Osteocyte (in vitro differentiated cells): ENCODE measurements around the gene PRIMA1. TPM values are rescaled to one million over a fixed set of nuclear protein-coding genes. Genes with fewer than 3 reads are reported as not detected.
"Not testable (repeated sequence)": the region's sequence is repeated elsewhere in the genome, so short reads cannot be mapped to it uniquely, and the experiment has no call there.

Experiments used
- DNase-seq: peaks from one replicate; pipeline ENCODE4 v3.0.0; 2021; ENCODE audit warnings: mixed read lengths; ENCODE audit not compliant: unreplicated experiment; ENCODE audit errors: extremely low spot score
- H3K27ac Mint-ChIP-seq: one replicate; pipeline ENCODE4 v1.8.0; 2021; ENCODE audit warnings: mild to moderate bottlenecking, mixed read lengths; ENCODE audit not compliant: unreplicated experiment
- H3K27me3 Mint-ChIP-seq: one replicate; pipeline ENCODE4 v1.8.0; 2021; ENCODE audit warnings: mixed read lengths; ENCODE audit not compliant: unreplicated experiment
- H3K36me3 Mint-ChIP-seq: one replicate; pipeline ENCODE4 v1.8.0; 2021; ENCODE audit warnings: mixed read lengths; ENCODE audit not compliant: unreplicated experiment
- H3K4me1 Mint-ChIP-seq: one replicate; pipeline ENCODE4 v1.8.0; 2021; ENCODE audit warnings: mixed read lengths; ENCODE audit not compliant: unreplicated experiment
- H3K4me3 Mint-ChIP-seq: one replicate; pipeline ENCODE4 v1.8.0; 2021; ENCODE audit warnings: mild to moderate bottlenecking, moderate library complexity, mixed read lengths; ENCODE audit not compliant: unreplicated experiment
- H3K9me3 Mint-ChIP-seq: one replicate; pipeline ENCODE4 v1.8.0; 2021; ENCODE audit warnings: mixed read lengths; ENCODE audit not compliant: unreplicated experiment
- total RNA-seq: library from RNA; stranded (reverse); gene quantifications from 2 replicates; pipeline ENCODE4 v1.2.1, GENCODE V29; 2021
- TF ChIP-seq, protein P1 (sequence below): fragments of 200-600 bp; sonication (generic); IDR thresholded peaks from 2 replicates; pipeline ENCODE4 v1.5.0; 2021; ENCODE audit warnings: antibody characterized with exemption, mild to moderate bottlenecking, moderate library complexity

PRIMA1 gene
- total RNA-seq, 1 donor from 2014 or later: not detected

- peaks cover 39% of the 10 kb centered on the region for H3K9me3 Mint-ChIP-seq
- H3K36me3 Mint-ChIP-seq: no peaks in the 10 kb centered on the region
These were observed 30.6 kb upstream of the PRIMA1 start for GRCh38 chr14:93818857-93819256.

DNA sequence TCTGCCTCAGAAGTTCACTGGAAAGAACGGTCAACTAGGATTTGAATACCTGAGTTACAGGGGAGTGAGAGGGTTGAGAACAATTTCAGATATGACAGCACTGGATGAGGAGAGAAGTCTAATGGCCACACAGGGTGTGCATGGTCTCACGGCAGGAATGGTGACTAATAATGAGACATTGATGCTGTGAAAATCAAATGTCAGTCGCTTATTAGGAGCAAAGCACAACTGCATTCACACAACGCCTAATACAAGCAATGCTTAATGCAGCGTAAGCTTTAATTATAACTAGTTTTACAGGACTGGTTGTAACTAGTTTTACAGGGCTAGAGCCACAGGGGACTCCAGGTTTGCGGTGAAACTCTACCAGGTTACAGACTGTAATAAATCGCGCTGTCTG is 23.4 kb upstream of the PRIMA1 start:
- H3K9me3 Mint-ChIP-seq: peaks cover 51% of the 10 kb centered on the region

More at GRCh38 chr14:93818857-93819256, 30.6 kb upstream of the PRIMA1 start:
- no peaks in the 10 kb centered on the region for H3K4me1 Mint-ChIP-seq
- no peak for DNase-seq
- H3K27ac Mint-ChIP-seq: no peak overlapping the region
- no peak overlapping the region for H3K4me3 Mint-ChIP-seq
- TF ChIP-seq, protein P1, sequence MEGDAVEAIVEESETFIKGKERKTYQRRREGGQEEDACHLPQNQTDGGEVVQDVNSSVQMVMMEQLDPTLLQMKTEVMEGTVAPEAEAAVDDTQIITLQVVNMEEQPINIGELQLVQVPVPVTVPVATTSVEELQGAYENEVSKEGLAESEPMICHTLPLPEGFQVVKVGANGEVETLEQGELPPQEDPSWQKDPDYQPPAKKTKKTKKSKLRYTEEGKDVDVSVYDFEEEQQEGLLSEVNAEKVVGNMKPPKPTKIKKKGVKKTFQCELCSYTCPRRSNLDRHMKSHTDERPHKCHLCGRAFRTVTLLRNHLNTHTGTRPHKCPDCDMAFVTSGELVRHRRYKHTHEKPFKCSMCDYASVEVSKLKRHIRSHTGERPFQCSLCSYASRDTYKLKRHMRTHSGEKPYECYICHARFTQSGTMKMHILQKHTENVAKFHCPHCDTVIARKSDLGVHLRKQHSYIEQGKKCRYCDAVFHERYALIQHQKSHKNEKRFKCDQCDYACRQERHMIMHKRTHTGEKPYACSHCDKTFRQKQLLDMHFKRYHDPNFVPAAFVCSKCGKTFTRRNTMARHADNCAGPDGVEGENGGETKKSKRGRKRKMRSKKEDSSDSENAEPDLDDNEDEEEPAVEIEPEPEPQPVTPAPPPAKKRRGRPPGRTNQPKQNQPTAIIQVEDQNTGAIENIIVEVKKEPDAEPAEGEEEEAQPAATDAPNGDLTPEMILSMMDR: no peak
- no peaks in the 10 kb centered on the region for H3K27me3 Mint-ChIP-seq

DNA sequence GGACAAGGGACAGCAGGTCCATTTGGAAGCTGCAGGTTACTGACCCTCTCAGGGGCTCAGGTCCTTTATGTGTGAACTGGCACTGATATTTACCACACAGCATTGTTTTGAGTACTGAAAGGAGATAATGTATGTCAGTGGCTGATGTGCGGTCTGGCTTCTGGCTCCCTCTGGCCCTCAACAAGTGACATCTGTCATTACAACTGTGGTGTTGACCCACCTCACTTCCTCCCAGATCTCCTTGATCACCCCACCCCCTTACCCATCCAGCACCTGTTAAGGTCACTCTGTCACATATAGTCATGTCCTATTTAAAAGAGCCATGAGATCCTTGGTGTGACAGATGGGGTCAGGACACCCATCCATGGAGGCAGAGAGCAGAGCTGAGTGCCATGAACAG is 22.7 kb upstream of the PRIMA1 start:
- H3K9me3 Mint-ChIP-seq: peaks cover 46% of the 10 kb centered on the region
- TF ChIP-seq, protein P1: no peak
- H3K27ac Mint-ChIP-seq: no peak overlapping the region
- DNase-seq: no peak
- no peak overlapping the region for H3K4me3 Mint-ChIP-seq
- H3K27me3 Mint-ChIP-seq: no peaks in the 10 kb centered on the region
- no peaks in the 10 kb centered on the region for H3K4me1 Mint-ChIP-seq
- H3K36me3 Mint-ChIP-seq: no peaks in the 10 kb centered on the region

More for the DNA sequence above, 23.4 kb upstream of the PRIMA1 start:
- H3K27ac Mint-ChIP-seq: no peak overlapping the region
- H3K4me1 Mint-ChIP-seq: no peaks in the 10 kb centered on the region
- H3K36me3 Mint-ChIP-seq: no peaks in the 10 kb centered on the region
- no peak for DNase-seq
- H3K27me3 Mint-ChIP-seq: no peaks in the 10 kb centered on the region
- TF ChIP-seq, protein P1: no peak
- H3K4me3 Mint-ChIP-seq: no peak overlapping the region

DNA sequence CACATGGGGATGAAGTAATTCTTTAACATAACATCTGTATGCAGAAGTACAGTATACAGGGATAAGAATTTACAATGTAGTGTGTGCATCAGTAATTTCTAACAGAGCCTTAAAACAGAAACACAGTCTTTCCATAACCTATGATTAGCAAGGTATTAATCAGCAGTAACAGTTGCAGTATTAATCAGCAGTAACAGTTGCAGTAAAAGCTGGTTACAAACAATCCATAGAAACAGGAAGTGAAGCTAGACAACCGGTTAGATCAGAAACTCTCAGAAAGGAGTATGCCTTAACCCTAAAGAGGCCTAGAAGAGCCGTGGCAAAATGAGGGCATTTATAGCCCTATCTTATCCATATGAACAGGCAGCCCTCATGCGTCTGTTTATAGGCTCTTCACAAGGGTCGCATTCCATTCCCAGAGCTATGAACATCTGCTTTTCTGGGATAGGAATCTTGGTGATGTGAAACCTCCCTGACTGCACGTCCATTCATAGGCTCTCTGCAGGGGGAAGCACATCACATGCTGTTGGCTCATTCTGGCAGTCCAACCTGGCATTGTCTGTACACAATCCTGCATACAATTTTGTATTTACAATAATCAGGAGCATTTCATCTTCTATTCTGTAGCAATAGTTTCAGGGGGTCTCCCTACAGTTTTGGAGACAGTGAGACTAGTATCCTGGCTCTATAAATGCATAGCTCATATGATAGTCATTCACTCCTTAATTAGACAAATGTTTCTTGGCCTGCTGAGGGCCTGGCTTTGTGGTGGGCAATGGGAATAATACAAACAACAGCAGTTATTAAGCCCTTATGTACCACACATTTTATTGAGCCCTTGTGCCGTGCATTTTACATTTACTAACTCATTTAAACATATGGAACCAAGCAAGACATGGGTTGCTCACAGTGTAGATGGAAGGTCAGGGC is 21.5 kb upstream of the PRIMA1 start:
- H3K27me3 Mint-ChIP-seq, H3K4me3 Mint-ChIP-seq, H3K4me1 Mint-ChIP-seq, DNase-seq, H3K27ac Mint-ChIP-seq, H3K36me3 Mint-ChIP-seq: not testable (repeated sequence)
- H3K9me3 Mint-ChIP-seq: peaks cover 41% of the 10 kb centered on the region

DNA sequence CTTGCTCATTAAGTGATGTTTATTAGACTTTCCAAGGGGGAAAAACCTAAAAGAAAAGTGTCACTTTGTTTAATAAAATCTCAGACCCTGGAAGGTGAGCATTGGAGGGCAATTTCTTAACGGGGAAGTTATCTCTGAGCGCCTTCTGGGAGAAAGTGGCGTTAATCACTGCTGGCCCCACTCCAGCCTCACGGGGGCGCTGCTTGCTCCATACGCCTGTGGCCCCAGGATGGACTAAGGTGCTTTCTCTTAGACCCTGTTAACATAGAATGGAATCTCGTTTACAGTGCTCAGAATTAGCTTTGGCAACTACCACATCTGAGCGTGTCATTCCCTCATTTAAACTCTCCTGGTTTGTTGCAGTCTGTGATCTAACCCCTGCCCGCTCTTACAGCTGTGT is 16.4 kb upstream of the PRIMA1 start:
- TF ChIP-seq, protein P1: no peak
- Mint-ChIP-seq H3K36me3 (no peaks in the 10 kb centered on the region), H3K4me1 (no peaks in the 10 kb centered on the region), H3K27ac (no peak overlapping the region), H3K27me3 (no peaks in the 10 kb centered on the region), H3K9me3 (peaks cover 15% of the 10 kb centered on the region), H3K4me3 (no peak overlapping the region)
- DNase-seq: no peak
